Measurements from ENCODE around the gene ST6GALNAC2.

GRCh38 chr17:76569607-76570279 lies 15.9 kb downstream of the ST6GALNAC2 start:
- TF ChIP-seq EP300 (IDR thresholded peaks at IDR 0.05) (no peak), POLR2A (IDR thresholded peaks at IDR 0.05) (no peak)
